RPMI7951 (cell line): ENCODE results near the gene USP2. TPM values are rescaled to one million over a fixed set of nuclear protein-coding genes. Genes with fewer than 3 reads are reported as not detected.
A peak's percentile ranks its signal among the peaks of the same experiment; 100 is the strongest.

Experiments
- DNase-seq: peaks from one replicate; pipeline ENCODE4 v3.0.0-alpha.2; 2012; ENCODE audit warnings: low read depth
- total RNA-seq: library from RNA; depleted of rRNA; stranded (reverse); fragments of >200 nt; shearing (Covaris generic); gene quantifications from 2 replicates; pipeline ENCODE4 v1.2.3, GENCODE V29; 2014

The USP2 gene
- total RNA-seq, 1 experiment from 2014 or later = 0.24 TPM

GRCh38 chr11:119342362-119343130 lies 38.9 kb downstream of the USP2 start:
- no peak for DNase-seq

DNA sequence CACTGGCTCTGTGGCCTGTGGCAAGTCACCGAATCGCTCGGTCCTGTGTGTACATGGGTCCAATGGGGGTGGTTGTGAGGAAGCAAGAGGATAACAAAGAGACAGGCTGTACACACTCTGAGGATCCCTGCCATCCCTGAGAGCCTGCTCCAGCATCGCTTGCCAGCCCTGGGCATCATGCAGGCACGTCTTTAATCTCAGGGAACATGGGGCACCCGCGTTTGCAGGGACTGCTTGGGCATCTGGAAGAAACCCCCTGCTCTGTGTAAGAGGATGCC lies 39.5 kb downstream of the USP2 start:
- no peak for DNase-seq

DNA sequence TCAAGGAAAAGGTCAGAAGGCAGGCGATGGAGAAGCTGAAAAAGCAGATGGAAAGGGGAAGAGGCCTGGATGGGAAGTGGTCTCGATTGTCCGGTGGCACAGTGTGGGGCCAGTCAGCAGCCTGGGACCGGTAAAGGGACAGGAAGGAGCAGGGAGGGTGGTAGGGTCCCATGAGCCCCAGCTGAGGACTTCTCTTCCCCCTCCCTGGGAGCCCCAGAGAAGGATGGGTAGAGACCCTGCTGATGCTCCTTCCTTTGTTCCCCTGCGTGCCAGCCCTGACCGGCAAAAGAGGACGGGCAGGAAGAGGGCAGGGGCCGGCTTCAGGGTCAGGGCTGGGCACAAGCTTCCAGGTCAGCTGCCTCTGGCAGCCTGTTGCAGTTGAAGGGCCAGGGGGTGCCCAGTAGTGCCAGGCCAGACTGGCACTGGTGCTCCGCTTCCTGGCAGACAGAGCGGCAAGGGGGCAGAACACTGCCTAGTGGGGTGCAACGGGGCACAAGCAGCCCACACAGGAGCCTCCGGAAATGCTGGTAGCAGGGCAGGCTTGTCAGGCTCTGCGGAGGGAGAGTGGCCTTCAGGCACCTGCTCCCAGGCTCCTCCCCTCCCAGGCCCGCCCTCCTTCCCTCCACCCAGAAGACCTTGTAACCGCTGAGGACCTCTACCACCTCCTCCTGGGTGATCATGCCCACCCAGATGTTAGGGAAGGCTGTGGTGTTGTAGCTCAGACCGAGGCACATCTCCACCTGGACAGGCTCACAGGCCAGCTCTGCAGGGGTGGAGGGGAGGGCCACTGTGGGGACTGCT lies 40.1 kb downstream of the USP2 start:
- DNase-seq = no peak

GRCh38 chr11:119340335-119341221 lies 40.9 kb downstream of the USP2 start, which contains the start of gene C1QTNF5:
C1QTNF5 (minus strand) TSS chr11:119340883; CDS start chr11:119340397, 486 bp downstream.
- DNase-seq = peak; percentile 53

DNA sequence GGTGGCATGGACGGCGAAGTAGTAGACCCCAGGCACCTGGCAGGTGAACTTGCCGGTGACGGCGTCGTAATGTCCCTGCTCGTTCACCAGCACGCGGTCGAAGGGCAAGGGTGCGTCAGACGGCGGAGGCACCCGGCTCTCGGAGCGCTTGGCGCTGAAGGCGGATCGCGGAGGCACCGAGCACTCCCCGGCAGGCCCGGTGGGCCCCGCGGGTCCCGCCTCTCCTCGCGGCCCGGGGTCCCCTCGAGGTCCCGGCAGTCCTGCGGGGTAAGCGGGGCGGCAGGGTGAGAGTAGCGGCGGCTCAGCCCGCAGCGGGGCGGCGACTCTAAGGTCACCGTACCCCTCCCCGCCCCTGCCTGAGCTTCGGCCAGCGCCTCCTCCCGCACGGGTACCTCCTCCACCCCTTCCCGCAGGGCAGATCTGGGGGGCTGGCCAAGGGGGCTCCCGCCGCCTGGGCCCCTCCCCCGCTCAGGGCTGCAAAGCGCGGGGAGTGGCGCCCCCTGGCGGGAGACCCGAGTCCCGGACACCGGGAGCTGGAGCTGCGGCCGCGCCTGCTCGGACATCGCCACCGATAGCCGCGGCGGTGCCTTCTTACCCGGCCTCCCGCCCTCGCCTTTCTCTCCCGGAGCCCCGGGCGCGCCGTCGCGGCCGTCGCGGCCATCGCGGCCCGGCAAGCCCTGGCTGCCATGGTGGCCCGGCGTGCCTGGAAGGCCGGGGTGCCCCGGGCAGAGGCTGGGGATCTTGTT lies 41.7 kb downstream of the USP2 start:
- no peak for DNase-seq

DNA sequence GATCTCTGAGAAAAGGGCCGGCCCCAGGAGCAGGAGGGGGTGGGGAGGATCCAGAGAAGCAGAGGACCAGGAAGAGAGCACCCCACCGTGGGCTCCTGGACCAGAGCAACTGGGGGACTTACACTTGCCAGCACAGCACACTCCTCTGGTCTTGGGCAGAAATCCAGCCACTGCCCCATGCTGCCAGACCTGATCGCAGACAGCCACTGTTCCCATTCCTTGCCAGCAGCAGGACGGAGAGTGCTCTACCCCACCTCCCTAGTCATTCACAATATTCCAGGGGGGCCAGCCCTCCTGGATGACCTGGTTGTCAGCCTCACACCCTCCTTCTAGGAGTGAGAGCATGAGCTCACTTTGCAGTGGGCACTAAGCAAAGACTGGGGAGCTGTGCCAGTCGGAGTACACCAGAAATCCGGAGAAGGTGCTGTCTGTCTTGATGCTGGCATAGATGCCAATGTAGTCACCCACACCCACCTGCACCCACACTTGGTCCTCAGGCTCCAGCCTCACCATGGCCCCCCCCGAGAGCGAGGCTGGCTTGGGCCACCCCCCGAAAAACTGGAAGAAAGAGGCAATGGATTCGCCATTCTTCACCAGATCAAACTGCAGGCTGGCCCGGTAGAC lies 42.4 kb downstream of the USP2 start:
- no peak for DNase-seq

- DNase-seq = peak; percentile 60
These were observed 43.1 kb downstream of the USP2 start for GRCh38 chr11:119338318-119338890.

- peak; percentile 47 for DNase-seq
These were observed 43.7 kb downstream of the USP2 start for GRCh38 chr11:119337581-119338317.

DNA sequence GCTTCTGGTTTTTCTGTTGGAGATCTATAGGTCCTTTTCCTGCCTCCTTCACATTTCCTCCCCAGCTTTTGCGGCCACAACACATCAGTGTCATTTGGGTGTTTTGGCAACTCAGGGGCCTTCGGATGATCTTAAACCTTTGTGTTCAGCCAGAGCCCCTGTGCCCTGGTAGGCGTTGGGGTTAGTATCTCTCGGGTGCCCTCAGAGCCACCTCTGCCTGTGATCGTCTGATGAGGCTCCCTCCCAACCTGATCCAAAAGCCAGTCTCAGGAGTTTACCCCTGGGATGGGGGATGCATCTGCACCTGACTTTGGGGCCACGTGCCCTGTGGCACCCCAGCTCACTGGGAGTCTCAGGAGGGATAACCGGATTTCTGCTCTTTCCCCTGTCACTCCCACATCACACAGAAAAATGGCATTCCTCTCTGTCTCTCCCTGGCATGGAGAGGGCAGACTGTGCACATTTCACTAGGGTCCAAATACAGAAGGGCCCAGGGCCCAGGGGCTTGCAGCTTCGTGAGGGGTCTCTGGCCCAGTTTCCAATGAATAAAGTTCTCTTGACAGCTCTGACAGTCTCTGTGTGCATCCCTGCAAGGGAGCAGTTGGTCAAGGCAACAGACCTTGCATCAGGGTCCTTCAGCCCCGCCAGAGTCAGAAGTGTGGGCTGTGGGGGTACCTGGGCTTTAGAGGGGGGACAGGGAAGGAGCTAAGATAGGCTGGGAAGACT lies 44.6 kb downstream of the USP2 start:
- no peak for DNase-seq

DNA sequence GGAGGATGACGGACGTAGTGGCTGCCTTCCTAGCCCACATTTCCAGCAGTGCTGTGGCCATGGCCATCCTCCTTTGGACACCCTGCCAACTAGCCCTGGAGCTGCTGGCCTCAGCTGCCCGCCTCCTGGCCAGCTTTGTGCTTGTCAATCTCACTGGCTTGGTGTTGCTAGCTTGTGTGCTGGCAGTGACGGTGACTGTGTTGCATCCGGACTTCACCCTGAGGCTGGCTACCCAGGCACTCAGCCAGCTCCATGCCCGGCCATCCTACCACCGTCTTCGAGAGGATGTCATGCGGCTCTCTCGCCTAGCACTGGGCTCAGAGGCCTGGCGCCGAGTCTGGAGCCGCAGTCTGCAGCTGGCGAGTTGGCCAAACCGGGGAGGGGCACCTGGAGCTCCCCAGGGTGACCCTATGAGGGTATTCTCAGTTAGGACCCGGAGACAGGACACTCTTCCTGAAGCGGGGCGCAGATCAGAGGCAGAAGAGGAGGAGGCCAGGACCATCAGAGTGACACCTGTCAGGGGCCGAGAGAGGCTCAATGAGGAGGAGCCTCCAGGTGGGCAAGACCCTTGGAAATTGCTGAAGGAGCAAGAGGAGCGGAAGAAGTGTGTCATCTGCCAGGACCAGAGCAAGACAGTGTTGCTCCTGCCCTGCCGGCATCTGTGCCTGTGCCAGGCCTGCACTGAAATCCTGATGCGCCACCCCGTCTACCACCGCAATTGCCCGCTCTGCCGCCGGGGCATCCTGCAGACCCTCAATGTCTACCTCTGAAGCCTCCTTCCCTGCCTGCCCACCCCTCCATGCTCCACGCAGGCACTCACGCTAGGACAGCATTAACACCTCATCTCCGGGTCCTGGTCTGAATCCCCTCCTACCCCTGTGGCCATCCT lies 45.6 kb downstream of the USP2 start:
- peak; percentile 89 for DNase-seq

GRCh38 chr11:119335091-119335654 lies 46.3 kb downstream of the USP2 start:
- no peak for DNase-seq

- peak; percentile 99 for DNase-seq
These were observed 47.1 kb downstream of the USP2 start, which contains the start of gene RNF26 for GRCh38 chr11:119334174-119334930. RNF26 (plus strand) TSS chr11:119334527; CDS start chr11:119335123, 596 bp downstream.

DNA sequence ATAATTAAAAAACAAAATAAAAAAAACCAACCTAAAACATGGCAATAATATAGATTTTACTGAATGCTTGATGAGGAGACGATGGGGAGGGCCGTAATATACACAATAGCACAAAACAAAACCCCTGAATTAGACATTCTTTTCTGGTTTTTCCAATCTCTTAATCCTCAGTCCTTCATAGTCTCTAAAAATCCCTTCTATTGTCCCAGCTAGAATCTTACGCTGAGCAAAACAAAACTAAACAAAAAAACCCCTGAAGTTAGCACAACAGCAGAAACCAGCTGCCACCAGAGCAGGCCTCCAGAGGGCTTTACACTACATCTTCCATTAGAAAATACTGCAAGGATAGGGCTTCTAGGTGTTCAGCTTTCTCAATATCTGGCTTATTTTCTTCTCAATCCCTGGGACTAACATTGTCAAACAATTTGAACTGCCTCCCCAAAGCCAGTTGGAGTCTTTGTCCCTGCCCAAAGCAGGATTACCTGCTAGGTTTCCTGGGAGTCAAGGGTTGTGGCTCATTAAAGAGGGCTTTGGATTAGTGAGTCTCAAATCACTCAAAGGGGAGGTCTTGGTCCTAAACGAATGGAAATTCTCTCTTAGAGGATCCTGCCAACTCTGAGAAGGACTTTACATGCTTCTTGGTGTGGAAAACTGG lies 49.3 kb downstream of the USP2 start:
- no peak for DNase-seq

DNA sequence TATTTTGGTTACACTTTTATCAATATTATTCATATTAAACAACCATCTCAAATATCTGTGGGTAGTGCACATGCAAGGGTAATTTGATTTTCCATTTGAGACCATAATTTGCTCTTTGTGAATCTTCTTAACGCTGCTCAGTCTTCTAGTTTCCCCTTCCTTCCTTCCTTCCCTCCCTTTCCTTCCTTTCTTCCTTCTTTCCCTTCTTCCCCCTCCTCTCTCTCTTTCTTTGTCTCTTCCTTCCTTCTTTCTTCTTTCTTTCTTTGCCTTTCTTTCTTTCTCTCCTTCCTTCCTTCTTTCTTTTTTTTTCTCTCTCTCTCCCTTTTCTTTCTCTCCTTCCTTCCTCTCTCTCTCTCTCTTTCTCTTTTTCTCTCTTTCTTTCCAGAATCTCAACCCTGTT lies 51.3 kb downstream of the USP2 start:
- no peak for DNase-seq

DNA sequence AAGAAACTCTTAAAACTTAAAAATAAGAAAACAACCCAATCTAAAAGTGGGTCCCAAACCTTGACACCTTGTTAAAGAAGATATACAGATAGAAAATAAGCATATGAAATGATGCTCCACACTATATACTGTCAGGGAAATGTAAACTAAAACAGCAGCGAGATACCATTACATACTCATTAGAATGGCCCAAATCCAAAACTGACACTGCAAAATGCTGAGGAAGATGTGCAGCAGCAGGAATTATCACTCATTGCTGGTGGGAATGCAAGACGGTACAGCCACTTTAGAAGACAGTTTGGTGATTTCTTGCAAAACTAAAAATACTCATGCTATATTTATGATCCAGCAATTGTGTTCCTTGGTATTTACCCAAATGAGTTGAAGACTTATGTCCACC lies 52.2 kb downstream of the USP2 start:
- no peak for DNase-seq

DNA sequence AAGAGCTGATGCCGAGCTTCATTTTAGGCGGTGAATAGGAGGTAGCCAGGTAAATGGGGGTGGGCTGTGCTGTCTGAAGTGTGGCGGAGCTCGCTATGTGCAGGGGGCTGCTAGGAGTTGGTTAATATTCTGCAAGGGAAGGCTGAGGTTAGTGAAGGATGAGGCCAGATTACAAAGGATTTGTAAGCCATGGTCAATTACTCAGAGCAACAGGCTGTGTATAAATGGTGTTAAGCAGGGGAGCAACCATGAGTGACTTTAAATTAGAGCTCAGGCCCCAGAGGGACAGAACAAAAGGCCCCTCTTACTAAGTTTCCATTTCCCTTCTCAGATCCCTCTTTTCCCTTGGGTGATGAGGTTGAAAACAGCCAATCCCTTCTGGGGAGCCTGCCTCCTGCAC lies 57.3 kb downstream of the USP2 start:
- DNase-seq = no peak
